Measurements from ENCODE around the gene MED29.

Gene MED29

GRCh38 chr19:39359026-39359425 is 32.2 kb upstream of the MED29 start:
- DNase-seq (ENCODE audit: low read depth), result no peak
- H3K4me3 ChIP-seq (ENCODE audit: low read depth, low read length), result no peak overlapping the region
- no peak for TF ChIP-seq CTCF (IDR thresholded peaks at IDR 0.05; ENCODE audit: insufficient read depth, low read depth, low read length, missing control alignments)

- no peak for DNase-seq (ENCODE audit: low read depth)
- TF ChIP-seq CTCF (IDR thresholded peaks at IDR 0.05; ENCODE audit: insufficient read depth, low read depth, low read length, missing control alignments), result no peak
- H3K4me3 ChIP-seq (ENCODE audit: low read depth, low read length), result no peak overlapping the region
These were observed 30.6 kb upstream of the MED29 start for GRCh38 chr19:39360599-39360998.

GRCh38 chr19:39362682-39363657 is 28.2 kb upstream of the MED29 start:
- no peak for DNase-seq (ENCODE audit: low read depth)
- TF ChIP-seq CTCF (IDR thresholded peaks at IDR 0.05; ENCODE audit: insufficient read depth, low read depth, low read length, missing control alignments), result no peak
- no peak overlapping the region for H3K4me3 ChIP-seq (ENCODE audit: low read depth, low read length)

GRCh38 chr19:39363901-39364457 is 27.2 kb upstream of the MED29 start:
- H3K4me3 ChIP-seq (ENCODE audit: low read depth, low read length), result no peak overlapping the region
- no peak for TF ChIP-seq CTCF (IDR thresholded peaks at IDR 0.05; ENCODE audit: insufficient read depth, low read depth, low read length, missing control alignments)
- no peak for DNase-seq (ENCODE audit: low read depth)

- no peak for TF ChIP-seq CTCF (IDR thresholded peaks at IDR 0.05; ENCODE audit: insufficient read depth, low read depth, low read length, missing control alignments)
- no peak for DNase-seq (ENCODE audit: low read depth)
- no peak overlapping the region for H3K4me3 ChIP-seq (ENCODE audit: low read depth, low read length)
These were observed 25.6 kb upstream of the MED29 start for GRCh38 chr19:39365531-39365930.

- no peak for DNase-seq (ENCODE audit: low read depth)
- TF ChIP-seq CTCF (IDR thresholded peaks at IDR 0.05; ENCODE audit: insufficient read depth, low read depth, low read length, missing control alignments), result no peak
- no peak overlapping the region for H3K4me3 ChIP-seq (ENCODE audit: low read depth, low read length)
These were observed 22.0 kb upstream of the MED29 start for GRCh38 chr19:39369200-39369599.
